WERI-Rb-1 (cell line): ENCODE data around the gene IQGAP3.

Experiments used
- DNase-seq: peaks from one replicate; pipeline ENCODE4 v3.0.0-alpha.2; 2020
- H3K27ac ChIP-seq: fragments of 250-450 bp; sonication (Bioruptor Pico); 2 replicates; pipeline ENCODE4 v1.5.1; 2020; ENCODE audit warnings: mild to moderate bottlenecking, moderate library complexity
- H3K27me3 ChIP-seq: fragments of 250-450 bp; sonication (Bioruptor Pico); 2 replicates; pipeline ENCODE4 v1.5.1; 2021; ENCODE audit warnings: mild to moderate bottlenecking, low read depth, moderate library complexity; ENCODE audit not compliant: insufficient read depth, severe bottlenecking
- H3K36me3 ChIP-seq: fragments of 250-450 bp; sonication (Bioruptor Pico); 2 replicates; pipeline ENCODE4 v1.5.1; 2020; ENCODE audit warnings: mild to moderate bottlenecking, moderate library complexity
- H3K4me3 ChIP-seq: 2 replicates; pipeline ENCODE4 v1.5.1; 2011; ENCODE audit warnings: low read depth, mild to moderate bottlenecking, control low read depth, low read length
- H3K9me3 ChIP-seq: fragments of 250-450 bp; sonication (Bioruptor Pico); 2 replicates; pipeline ENCODE4 v1.5.1; 2021; ENCODE audit warnings: mild to moderate bottlenecking, moderate library complexity; ENCODE audit not compliant: severe bottlenecking
- TF ChIP-seq, protein P1 (sequence below): IDR thresholded peaks from 2 replicates; pipeline ENCODE4 v1.5.1; 2011; ENCODE audit warnings: low read depth, mild to moderate bottlenecking, control low read depth, inconsistent platforms, low read length

The IQGAP3 gene

GRCh38 chr1:156504821-156505678 lies 67.3 kb downstream of the IQGAP3 start:
- DNase-seq: peak; percentile 100
- Histone ChIP-seq H3K27ac (peak overlapping the region; percentile 96), H3K27me3 (no peaks in the 10 kb centered on the region), H3K9me3 (no peaks in the 10 kb centered on the region), H3K36me3 (peaks cover 2% of the 10 kb centered on the region; the same call in 1 of the 2 replicates), H3K4me3 (peak overlapping the region; percentile 46)
- TF ChIP-seq, protein P1, sequence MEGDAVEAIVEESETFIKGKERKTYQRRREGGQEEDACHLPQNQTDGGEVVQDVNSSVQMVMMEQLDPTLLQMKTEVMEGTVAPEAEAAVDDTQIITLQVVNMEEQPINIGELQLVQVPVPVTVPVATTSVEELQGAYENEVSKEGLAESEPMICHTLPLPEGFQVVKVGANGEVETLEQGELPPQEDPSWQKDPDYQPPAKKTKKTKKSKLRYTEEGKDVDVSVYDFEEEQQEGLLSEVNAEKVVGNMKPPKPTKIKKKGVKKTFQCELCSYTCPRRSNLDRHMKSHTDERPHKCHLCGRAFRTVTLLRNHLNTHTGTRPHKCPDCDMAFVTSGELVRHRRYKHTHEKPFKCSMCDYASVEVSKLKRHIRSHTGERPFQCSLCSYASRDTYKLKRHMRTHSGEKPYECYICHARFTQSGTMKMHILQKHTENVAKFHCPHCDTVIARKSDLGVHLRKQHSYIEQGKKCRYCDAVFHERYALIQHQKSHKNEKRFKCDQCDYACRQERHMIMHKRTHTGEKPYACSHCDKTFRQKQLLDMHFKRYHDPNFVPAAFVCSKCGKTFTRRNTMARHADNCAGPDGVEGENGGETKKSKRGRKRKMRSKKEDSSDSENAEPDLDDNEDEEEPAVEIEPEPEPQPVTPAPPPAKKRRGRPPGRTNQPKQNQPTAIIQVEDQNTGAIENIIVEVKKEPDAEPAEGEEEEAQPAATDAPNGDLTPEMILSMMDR: no peak

DNA sequence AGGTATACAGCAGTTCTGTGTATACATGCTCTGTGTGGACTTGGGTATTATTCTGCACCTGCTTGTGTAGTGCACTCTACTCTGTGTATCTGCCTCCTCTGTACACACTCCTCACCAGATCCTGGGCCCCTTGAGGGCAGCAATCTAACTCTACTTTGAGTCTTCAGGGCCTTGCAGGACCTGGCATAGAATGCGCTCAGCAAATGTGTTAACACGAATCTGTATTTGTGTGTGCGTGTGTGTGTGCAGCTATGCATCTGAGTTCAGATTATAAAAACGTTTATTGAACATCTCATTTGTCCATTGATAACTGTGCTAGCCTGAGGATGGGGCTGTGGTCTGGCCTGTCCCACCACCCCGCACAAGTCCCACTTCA lies 67.9 kb downstream of the IQGAP3 start:
- no peak for DNase-seq
- no peaks in the 10 kb centered on the region for H3K9me3 ChIP-seq
- H3K4me3 ChIP-seq: peak overlapping the region; percentile 46
- H3K36me3 ChIP-seq: peaks cover 2% of the 10 kb centered on the region; the same call in 1 of the 2 replicates
- H3K27ac ChIP-seq: peak overlapping the region; percentile 96
- no peaks in the 10 kb centered on the region for H3K27me3 ChIP-seq
- TF ChIP-seq, protein P1: no peak

GRCh38 chr1:156503698-156504437 lies 68.5 kb downstream of the IQGAP3 start:
- no peaks in the 10 kb centered on the region for H3K9me3 ChIP-seq
- H3K27me3 ChIP-seq: no peaks in the 10 kb centered on the region
- peak overlapping the region; percentile 96 for H3K27ac ChIP-seq
- H3K36me3 ChIP-seq: peaks cover 2% of the 10 kb centered on the region; the same call in 1 of the 2 replicates
- peak; percentile 90 for DNase-seq
- H3K4me3 ChIP-seq: peak overlapping the region; percentile 46
- TF ChIP-seq, protein P1: no peak

GRCh38 chr1:156502894-156503697 lies 69.3 kb downstream of the IQGAP3 start:
- DNase-seq: no peak
- Histone ChIP-seq H3K36me3 (peaks cover 2% of the 10 kb centered on the region; the same call in 1 of the 2 replicates), H3K27ac (peak overlapping the region; percentile 96), H3K4me3 (no peak overlapping the region), H3K9me3 (no peaks in the 10 kb centered on the region), H3K27me3 (no peaks in the 10 kb centered on the region)
- TF ChIP-seq, protein P1: no peak

DNA sequence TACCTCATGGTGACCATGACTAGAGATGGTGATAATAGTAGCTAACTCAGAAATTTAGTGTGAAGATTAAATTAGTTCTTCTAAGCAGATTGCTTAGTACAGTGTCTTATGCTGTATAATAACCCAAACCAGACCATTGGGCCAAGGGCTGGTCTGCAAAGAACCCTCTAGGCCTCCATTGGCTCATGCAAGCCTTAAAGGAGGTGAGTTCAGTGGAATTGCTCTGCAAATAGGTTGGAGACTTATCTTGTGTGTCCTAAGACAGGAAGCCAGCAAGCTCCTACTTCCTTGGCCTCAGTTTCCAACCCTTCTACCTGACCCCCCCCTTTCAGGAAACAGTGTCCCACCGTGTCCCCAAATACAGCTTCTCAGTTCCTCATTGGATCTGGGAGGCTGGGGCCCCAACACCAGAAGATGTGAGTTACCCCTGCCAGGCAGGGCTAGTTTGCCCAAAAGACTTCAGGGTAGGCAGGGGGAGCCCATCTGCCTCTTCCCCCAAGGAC lies 69.9 kb downstream of the IQGAP3 start:
- no peak for DNase-seq
- no peak overlapping the region for H3K4me3 ChIP-seq
- no peaks in the 10 kb centered on the region for H3K9me3 ChIP-seq
- H3K27ac ChIP-seq: peak overlapping the region; percentile 96
- no peaks in the 10 kb centered on the region for H3K27me3 ChIP-seq
- peaks cover 5% of the 10 kb centered on the region for H3K36me3 ChIP-seq
- TF ChIP-seq, protein P1: no peak
